OCI-LY3 (cell line): ENCODE data around the gene STK33.

Experiments
- H2AFZ ChIP-seq: fragments of 200-600, 300-600 bp; shearing (Covaris generic); 2 replicates; pipeline ENCODE4 v1.6.0; 2014; ENCODE audit warnings: antibody characterized with exemption, low read depth, low read length
- H3K27ac ChIP-seq: fragments of 200-600, 300-600 bp; sonication (generic); 2 replicates; pipeline ENCODE4 v1.5.1; 2014; ENCODE audit warnings: mild to moderate bottlenecking, low read length, moderate library complexity, mixed read lengths
- H3K27me3 ChIP-seq: fragments of 200-600, 300-600 bp; sonication (generic); 2 replicates; pipeline ENCODE4 v1.6.1; 2014; ENCODE audit warnings: low read depth, low read length, mixed read lengths
- H3K36me3 ChIP-seq: fragments of 200-600, 300-600 bp; sonication (generic); replicated peaks from 2 replicates; pipeline ENCODE3; 2014; ENCODE audit warnings: low read depth, low read length, mixed read lengths
- H3K4me1 ChIP-seq: fragments of 300-600, 200-600 bp; sonication (generic); 2 replicates; pipeline ENCODE4 v1.6.1; 2014; ENCODE audit warnings: low read length, mixed read lengths
- H3K4me2 ChIP-seq: fragments of 200-600, 300-600 bp; sonication (generic); 2 replicates; pipeline ENCODE4 v1.6.1; 2014; ENCODE audit warnings: low read length, mixed read lengths
- H3K4me3 ChIP-seq: fragments of 300-600, 200-600 bp; sonication (generic); 2 replicates; pipeline ENCODE4 v1.5.1; 2014; ENCODE audit warnings: antibody characterized with exemption, mild to moderate bottlenecking, low read length, moderate library complexity
- H3K79me2 ChIP-seq: fragments of 300-600, 200-600 bp; shearing (Covaris generic); 2 replicates; pipeline ENCODE4 v1.6.1; 2014; ENCODE audit warnings: mild to moderate bottlenecking, low read length, mixed read lengths
- H3K9ac ChIP-seq: fragments of 300-600, 200-600 bp; shearing (Covaris generic); 2 replicates; pipeline ENCODE4 v1.6.0; 2014; ENCODE audit warnings: mild to moderate bottlenecking, low read length, moderate library complexity
- H3K9me3 ChIP-seq: fragments of 200-600, 300-600 bp; shearing (Covaris generic); 2 replicates; pipeline ENCODE4 v1.6.1; 2014; ENCODE audit warnings: low read length, mixed read lengths; ENCODE audit not compliant: insufficient read depth
- H4K20me1 ChIP-seq: fragments of 200-600, 300-600 bp; sonication (generic); 2 replicates; pipeline ENCODE4 v1.6.1; 2016; ENCODE audit warnings: low read length, mixed read lengths; ENCODE audit not compliant: insufficient read depth
- CTCF ChIP-seq: fragments of 200-600, 300-600 bp; sonication (generic); IDR thresholded peaks from 2 replicates; pipeline ENCODE4 v1.5.1; 2014; ENCODE audit warnings: antibody characterized with exemption, low read length, low read depth
- EZH2phosphoT487 ChIP-seq: fragments of 200-600 bp; shearing (Covaris generic); IDR thresholded peaks from 2 replicates; pipeline ENCODE4 v1.6.1; 2018; ENCODE audit warnings: antibody characterized with exemption, mixed run types, low read depth

STK33 gene

GRCh38 chr11:8527939-8528338, 66.1 kb downstream of the STK33 start:
- Histone ChIP-seq H3K79me2 (peaks cover 5% of the 10 kb centered on the region), H3K27me3 (no peaks in the 10 kb centered on the region), H3K4me3 (no peak overlapping the region), H3K4me2 (no peak overlapping the region), H4K20me1 (no peaks in the 10 kb centered on the region), H3K4me1 (peaks cover 33% of the 10 kb centered on the region), H3K27ac (no peak overlapping the region), H3K9ac (no peak overlapping the region), H2AFZ (no peak overlapping the region), H3K9me3 (no peaks in the 10 kb centered on the region), H3K36me3 (no peaks in the 10 kb centered on the region)
- no peak for TF ChIP-seq EZH2phosphoT487
- TF ChIP-seq CTCF = no peak

- no peak overlapping the region for H3K4me2 ChIP-seq
- no peak overlapping the region for H3K27ac ChIP-seq
- no peaks in the 10 kb centered on the region for H4K20me1 ChIP-seq
These were observed 70.6 kb downstream of the STK33 start for GRCh38 chr11:8523396-8523795.

DNA sequence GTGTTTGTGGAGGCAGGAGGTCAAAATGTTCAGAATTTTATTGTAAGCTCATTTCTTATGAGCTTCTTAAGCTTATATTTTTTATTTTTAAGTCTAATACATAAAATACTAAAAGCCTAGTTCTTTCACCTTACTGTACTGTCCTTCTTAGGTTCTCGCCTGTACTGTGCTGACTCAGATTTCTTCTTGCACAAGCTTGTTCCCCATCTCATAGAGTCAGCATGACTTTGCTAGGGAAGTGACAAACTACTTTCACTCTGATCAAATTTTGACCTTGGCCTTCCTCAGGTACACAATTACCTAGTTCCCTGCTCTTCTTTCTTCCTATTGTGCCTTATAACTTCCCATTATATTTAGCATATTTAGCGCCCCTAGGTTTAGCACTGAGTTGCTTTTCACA, 81.5 kb downstream of the STK33 start:
- no peak overlapping the region for H3K4me2 ChIP-seq
- no peak for TF ChIP-seq CTCF
- TF ChIP-seq EZH2phosphoT487 = no peak
- H3K79me2 ChIP-seq = no peaks in the 10 kb centered on the region
- no peaks in the 10 kb centered on the region for H4K20me1 ChIP-seq
- H2AFZ ChIP-seq = no peak overlapping the region
- no peaks in the 10 kb centered on the region for H3K4me1 ChIP-seq
- H3K4me3 ChIP-seq = no peak overlapping the region
- H3K9ac ChIP-seq = no peak overlapping the region
- H3K9me3 ChIP-seq = no peaks in the 10 kb centered on the region
- no peak overlapping the region for H3K27ac ChIP-seq
- no peaks in the 10 kb centered on the region for H3K36me3 ChIP-seq
- no peaks in the 10 kb centered on the region for H3K27me3 ChIP-seq

More at GRCh38 chr11:8523396-8523795, 70.6 kb downstream of the STK33 start:
- TF ChIP-seq EZH2phosphoT487 (no peak), CTCF (no peak)
- no peaks in the 10 kb centered on the region for H3K9me3 ChIP-seq
- no peaks in the 10 kb centered on the region for H3K27me3 ChIP-seq
- no peaks in the 10 kb centered on the region for H3K79me2 ChIP-seq
- H3K4me3 ChIP-seq = no peak overlapping the region
- no peaks in the 10 kb centered on the region for H3K4me1 ChIP-seq
- H2AFZ ChIP-seq = no peak overlapping the region
- no peak overlapping the region for H3K9ac ChIP-seq
- peaks cover 3% of the 10 kb centered on the region for H3K36me3 ChIP-seq

GRCh38 chr11:8503910-8504364, 90.1 kb downstream of the STK33 start:
- H3K9ac ChIP-seq = no peak overlapping the region
- no peak overlapping the region for H2AFZ ChIP-seq
- H3K36me3 ChIP-seq = no peaks in the 10 kb centered on the region
- H3K9me3 ChIP-seq = no peaks in the 10 kb centered on the region
- no peaks in the 10 kb centered on the region for H3K27me3 ChIP-seq
- H3K27ac ChIP-seq = no peak overlapping the region
- H3K79me2 ChIP-seq = no peaks in the 10 kb centered on the region
- H3K4me1 ChIP-seq = no peaks in the 10 kb centered on the region
- H3K4me2 ChIP-seq = no peak overlapping the region
- H3K4me3 ChIP-seq = no peak overlapping the region
- H4K20me1 ChIP-seq = no peaks in the 10 kb centered on the region; the same call in 1 of the 2 replicates
- TF ChIP-seq CTCF (no peak), EZH2phosphoT487 (no peak)
